ENCODE measurements around the gene ARL16.

The ARL16 gene

GRCh38 chr17:81635431-81635830 is 48.2 kb downstream of the ARL16 start:
- Histone ChIP-seq H3K4me3 (ENCODE audit: low read depth, low read length) (no peak overlapping the region), H3K27ac (no peak overlapping the region), H3K4me1 (peaks cover 3% of the 10 kb centered on the region)

GRCh38 chr17:81631482-81631881 is 52.1 kb downstream of the ARL16 start:
- Histone ChIP-seq H3K27me3 (ENCODE audit: control insufficient read depth, insufficient read depth, low read length) (no peaks in the 10 kb centered on the region), H3K4me2 (ENCODE audit: low read length) (no peak overlapping the region), H3K9me3 (ENCODE audit: control insufficient read depth, low read length) (no peaks in the 10 kb centered on the region), H2AFZ (no peak overlapping the region), H3K79me2 (peaks cover 31% of the 10 kb centered on the region), H3K27ac (no peak overlapping the region), H3K4me1 (peaks cover 3% of the 10 kb centered on the region), H3K36me3 (ENCODE audit: control insufficient read depth, insufficient read depth, low read length) (no peaks in the 10 kb centered on the region), H3K4me3 (ENCODE audit: low read depth, low read length) (no peak overlapping the region), H3K9ac (no peak overlapping the region)
- TF ChIP-seq CTCF (IDR thresholded peaks at IDR 0.05): no peak

More at GRCh38 chr17:81635431-81635830, 48.2 kb downstream of the ARL16 start:
- H3K27me3 ChIP-seq (ENCODE audit: control insufficient read depth, insufficient read depth, low read length): no peaks in the 10 kb centered on the region
- peak overlapping the region; percentile 93 for H3K4me2 ChIP-seq (ENCODE audit: low read length)
- no peak overlapping the region for H3K9ac ChIP-seq
- TF ChIP-seq CTCF (IDR thresholded peaks at IDR 0.05): no peak
- H3K79me2 ChIP-seq: peaks cover 32% of the 10 kb centered on the region
- H3K9me3 ChIP-seq (ENCODE audit: control insufficient read depth, low read length): no peaks in the 10 kb centered on the region
- H2AFZ ChIP-seq: no peak overlapping the region
- H3K36me3 ChIP-seq (ENCODE audit: control insufficient read depth, insufficient read depth, low read length): no peaks in the 10 kb centered on the region

Data from parathyroid adenoma (tissue), 2 donors.